ENCODE data around the gene TM9SF4.
"Not testable (repeated sequence)": the region's sequence is repeated elsewhere in the genome, so short reads cannot be mapped to it uniquely, and the experiment has no call there.

Gene TM9SF4

GRCh38 chr20:32191873-32192272 lies 82.4 kb downstream of the TM9SF4 start:
- DNase-seq = no peak

- DNase-seq = no peak
These were observed 83.2 kb downstream of the TM9SF4 start for GRCh38 chr20:32192698-32193097.

- not testable (repeated sequence) for DNase-seq
These were observed 83.8 kb downstream of the TM9SF4 start for GRCh38 chr20:32193336-32193735.

- no peak for DNase-seq
These were observed 84.5 kb downstream of the TM9SF4 start for GRCh38 chr20:32193996-32194395.

- no peak for DNase-seq
These were observed 86.1 kb downstream of the TM9SF4 start for GRCh38 chr20:32195581-32195980.

GRCh38 chr20:32196613-32197012 lies 87.1 kb downstream of the TM9SF4 start:
- not testable (repeated sequence) for DNase-seq

GRCh38 chr20:32197136-32197535 lies 87.6 kb downstream of the TM9SF4 start:
- not testable (repeated sequence) for DNase-seq

GRCh38 chr20:32199006-32199405 lies 89.5 kb downstream of the TM9SF4 start:
- DNase-seq = no peak

GRCh38 chr20:32201296-32201976 lies 91.9 kb downstream of the TM9SF4 start:
- no peak for DNase-seq

GRCh38 chr20:32201977-32202363 lies 92.5 kb downstream of the TM9SF4 start:
- DNase-seq = no peak

GRCh38 chr20:32203356-32204204 lies 94.1 kb downstream of the TM9SF4 start:
- no peak for DNase-seq

GRCh38 chr20:32204205-32205109 lies 94.9 kb downstream of the TM9SF4 start:
- DNase-seq = no peak

GRCh38 chr20:32205110-32205842 lies 95.8 kb downstream of the TM9SF4 start:
- DNase-seq = no peak

- DNase-seq = no peak
These were observed 96.6 kb downstream of the TM9SF4 start for GRCh38 chr20:32205843-32206759.

GRCh38 chr20:32206760-32207625 lies 97.5 kb downstream of the TM9SF4 start:
- peak; percentile 5 for DNase-seq

- peak; percentile 81 for DNase-seq
These were observed 98.3 kb downstream of the TM9SF4 start, which contains the start of the genes PLAGL2 and POFUT1 for GRCh38 chr20:32207626-32208498. PLAGL2 (minus strand) TSS chr20:32207743; CDS start chr20:32202178, 5,565 bp downstream. POFUT1 (plus strand) TSS chr20:32207880; CDS start chr20:32207942, 62 bp downstream.

GRCh38 chr20:32208499-32209154 lies 99.1 kb downstream of the TM9SF4 start:
- DNase-seq = no peak

Measured in T-helper 9 cell (primary cell).